WTC11 (cell line): Measurements from ENCODE around the gene SLC12A8. TPM values are rescaled to one million over a fixed set of nuclear protein-coding genes. Genes with fewer than 3 reads are reported as not detected.

Experiments used
- ATAC-seq: fragments of 200-7000 bp; cut with Tn5 transposase; 2 replicates; pipeline ENCODE4 v1.10.0; 2021; ENCODE audit warnings: mild to moderate bottlenecking, moderate library complexity
- CTCF ChIA-PET: fragments of 300-600 bp; sonication (Branson Sonifier 250); formaldehyde crosslinking; loops from one replicate; lab custom pipeline; 2021; ENCODE audit warnings: antibody characterized with exemption; lab: Charles Lee
- POLR2A ChIA-PET: fragments of 350-600 bp; sonication (Branson Sonifier 250); formaldehyde crosslinking; loops from one replicate; lab custom pipeline; 2021; ENCODE audit warnings: antibody characterized with exemption; lab: Charles Lee
- DNase-seq: peaks from one replicate; pipeline ENCODE4 v3.0.0; 2021; ENCODE audit warnings: low spot score
- H3K27ac Mint-ChIP-seq: 2 replicates; pipeline ENCODE4 v1.8.0; 2021; ENCODE audit warnings: mixed read lengths
- H3K27me3 Mint-ChIP-seq: 2 replicates; pipeline ENCODE4 v1.8.0; 2021; ENCODE audit warnings: low read depth, mild to moderate bottlenecking, moderate library complexity, mixed read lengths
- H3K36me3 Mint-ChIP-seq: 2 replicates; pipeline ENCODE4 v1.8.0; 2021; ENCODE audit warnings: mixed read lengths
- H3K4me1 Mint-ChIP-seq: 2 replicates; pipeline ENCODE4 v1.8.0; 2022; ENCODE audit warnings: mixed read lengths
- H3K4me3 Mint-ChIP-seq: 2 replicates; pipeline ENCODE4 v1.8.0; 2021; ENCODE audit warnings: mild to moderate bottlenecking, moderate library complexity, mixed read lengths
- H3K9me3 Mint-ChIP-seq: 2 replicates; pipeline ENCODE4 v1.8.0; 2021; ENCODE audit warnings: mixed read lengths
- ATF1 ChIP-seq: sonication (generic); formaldehyde crosslinking; IDR thresholded peaks from 2 replicates; pipeline ENCODE4 v1.8.1; 2023; ENCODE audit warnings: mild to moderate bottlenecking, moderate library complexity, missing genetic modification reagents
- JAZF1 ChIP-seq: fragments of 250-450 bp; sonication (Bioruptor Pico); IDR thresholded peaks from 2 replicates; pipeline ENCODE4 v1.9.0; 2021; ENCODE audit warnings: moderate library complexity, mild to moderate bottlenecking, inconsistent platforms
- KAT7 ChIP-seq: sonication (generic); formaldehyde crosslinking; IDR thresholded peaks from 2 replicates; pipeline ENCODE4 v1.8.1; 2023; ENCODE audit warnings: missing genetic modification reagents, mild to moderate bottlenecking, borderline replicate concordance
- NFYB ChIP-seq: sonication (generic); formaldehyde crosslinking; conservative IDR thresholded peaks from 2 replicates; pipeline ENCODE4 v1.8.0; 2022; ENCODE audit warnings: low read depth, missing genetic modification reagents
- OVOL2 ChIP-seq: fragments of 250-450 bp; sonication (Bioruptor Pico); IDR thresholded peaks from 2 replicates; pipeline ENCODE4 v1.9.0; 2021; ENCODE audit warnings: mild to moderate bottlenecking, borderline replicate concordance
- PRDM15 ChIP-seq: sonication (generic); formaldehyde crosslinking; IDR thresholded peaks from 2 replicates; pipeline ENCODE4 v1.8.0; 2022; ENCODE audit warnings: missing genetic modification reagents
- RELA ChIP-seq: sonication (generic); formaldehyde crosslinking; IDR thresholded peaks from 2 replicates; pipeline ENCODE4 v1.8.1; 2022; ENCODE audit warnings: missing genetic modification reagents, mild to moderate bottlenecking, borderline replicate concordance
- TEAD1 ChIP-seq: sonication (generic); formaldehyde crosslinking; IDR thresholded peaks from 2 replicates; pipeline ENCODE4 v1.8.0; 2022; ENCODE audit warnings: mild to moderate bottlenecking, missing genetic modification reagents
- ZNF138 ChIP-seq: sonication (generic); formaldehyde crosslinking; conservative IDR thresholded peaks from 2 replicates; pipeline ENCODE4 v1.8.1; 2022; ENCODE audit warnings: mild to moderate bottlenecking, moderate library complexity, missing genetic modification reagents
- ZNF281 ChIP-seq: sonication (generic); formaldehyde crosslinking; IDR thresholded peaks from 2 replicates; pipeline ENCODE4 v1.8.0; 2023; ENCODE audit warnings: mild to moderate bottlenecking, missing genetic modification reagents
- ZNF423 ChIP-seq: fragments of 250-450 bp; sonication (Bioruptor Pico); IDR thresholded peaks from 2 replicates; pipeline ENCODE4 v2.1.2; 2022; ENCODE audit warnings: mild to moderate bottlenecking, moderate library complexity
- ZNF512 ChIP-seq: sonication (generic); formaldehyde crosslinking; IDR thresholded peaks from 2 replicates; pipeline ENCODE4 v1.8.1; 2022; ENCODE audit warnings: missing genetic modification reagents, borderline replicate concordance
- total RNA-seq: library from RNA; stranded (reverse); gene quantifications from 3 replicates; pipeline ENCODE4 v1.2.3, GENCODE V29; 2021
- TF ChIP-seq, protein P1 (sequence below): sonication (generic); formaldehyde crosslinking; IDR thresholded peaks from 2 replicates; pipeline ENCODE4 v1.8.1; 2023; ENCODE audit warnings: mild to moderate bottlenecking, missing genetic modification reagents, moderate library complexity
- TF ChIP-seq, protein P2 (sequence below): sonication (generic); formaldehyde crosslinking; IDR thresholded peaks from 2 replicates; pipeline ENCODE4 v1.8.1; 2023; ENCODE audit warnings: mild to moderate bottlenecking, missing genetic modification reagents
- TF ChIP-seq, protein P3 (sequence below): fragments of 250-450 bp; sonication (Bioruptor Pico); IDR thresholded peaks from 2 replicates; pipeline ENCODE4 v1.9.0; 2021; ENCODE audit warnings: mild to moderate bottlenecking
- TF ChIP-seq, protein P4 (sequence below): sonication (generic); formaldehyde crosslinking; IDR thresholded peaks from 2 replicates; pipeline ENCODE4 v1.8.1; 2022; ENCODE audit warnings: mild to moderate bottlenecking, missing genetic modification reagents, moderate library complexity, borderline replicate concordance
- TF ChIP-seq, protein P5 (sequence below): fragments of 250-450 bp; sonication (Bioruptor Pico); IDR thresholded peaks from 2 replicates; pipeline ENCODE4 v2.1.2; 2022; ENCODE audit warnings: mild to moderate bottlenecking, moderate library complexity

The SLC12A8 gene
- total RNA-seq, 1 experiment from 2014 or later: 9.1 TPM

GRCh38 chr3:125104639-125105038 lies 107.9 kb downstream of the SLC12A8 start:
- Mint-ChIP-seq H3K36me3 (peaks cover 5% of the 10 kb centered on the region), H3K27ac (no peak overlapping the region), H3K27me3 (no peaks in the 10 kb centered on the region), H3K4me1 (peaks cover 8% of the 10 kb centered on the region), H3K4me3 (no peak overlapping the region), H3K9me3 (peaks cover 3% of the 10 kb centered on the region; the same call in 1 of the 2 replicates)
- ChIA-PET CTCF (no interaction called here), POLR2A (interaction anchor here (0.6 kb wide), 1 partner anchor 254 kb away, joined by 3 read pairs; no protein-coding TSS in a partner anchor)
- ATAC-seq: no peak
- no peak for DNase-seq
- TF ChIP-seq ZNF512 (CRISPR knock-in tag) (no peak), ZNF281 (no peak), ATF1 (CRISPR knock-in tag) (no peak), ZNF423 (CRISPR knock-in tag) (no peak)
- TF ChIP-seq, protein P1, sequence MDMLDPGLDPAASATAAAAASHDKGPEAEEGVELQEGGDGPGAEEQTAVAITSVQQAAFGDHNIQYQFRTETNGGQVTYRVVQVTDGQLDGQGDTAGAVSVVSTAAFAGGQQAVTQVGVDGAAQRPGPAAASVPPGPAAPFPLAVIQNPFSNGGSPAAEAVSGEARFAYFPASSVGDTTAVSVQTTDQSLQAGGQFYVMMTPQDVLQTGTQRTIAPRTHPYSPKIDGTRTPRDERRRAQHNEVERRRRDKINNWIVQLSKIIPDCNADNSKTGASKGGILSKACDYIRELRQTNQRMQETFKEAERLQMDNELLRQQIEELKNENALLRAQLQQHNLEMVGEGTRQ: no peak
- TF ChIP-seq, protein P2, sequence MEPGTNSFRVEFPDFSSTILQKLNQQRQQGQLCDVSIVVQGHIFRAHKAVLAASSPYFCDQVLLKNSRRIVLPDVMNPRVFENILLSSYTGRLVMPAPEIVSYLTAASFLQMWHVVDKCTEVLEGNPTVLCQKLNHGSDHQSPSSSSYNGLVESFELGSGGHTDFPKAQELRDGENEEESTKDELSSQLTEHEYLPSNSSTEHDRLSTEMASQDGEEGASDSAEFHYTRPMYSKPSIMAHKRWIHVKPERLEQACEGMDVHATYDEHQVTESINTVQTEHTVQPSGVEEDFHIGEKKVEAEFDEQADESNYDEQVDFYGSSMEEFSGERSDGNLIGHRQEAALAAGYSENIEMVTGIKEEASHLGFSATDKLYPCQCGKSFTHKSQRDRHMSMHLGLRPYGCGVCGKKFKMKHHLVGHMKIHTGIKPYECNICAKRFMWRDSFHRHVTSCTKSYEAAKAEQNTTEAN (CRISPR knock-in tag): no peak

GRCh38 chr3:125103406-125103805 lies 109.1 kb downstream of the SLC12A8 start:
- peaks cover 5% of the 10 kb centered on the region for H3K4me1 Mint-ChIP-seq
- H3K4me3 Mint-ChIP-seq: no peak overlapping the region
- ChIA-PET POLR2A (no interaction called here), CTCF (interaction anchor here (0.7 kb wide), 1 partner anchor 25 kb away, joined by 3 read pairs; no protein-coding TSS in a partner anchor)
- TF ChIP-seq, protein P1: no peak
- TF ChIP-seq, protein P3, sequence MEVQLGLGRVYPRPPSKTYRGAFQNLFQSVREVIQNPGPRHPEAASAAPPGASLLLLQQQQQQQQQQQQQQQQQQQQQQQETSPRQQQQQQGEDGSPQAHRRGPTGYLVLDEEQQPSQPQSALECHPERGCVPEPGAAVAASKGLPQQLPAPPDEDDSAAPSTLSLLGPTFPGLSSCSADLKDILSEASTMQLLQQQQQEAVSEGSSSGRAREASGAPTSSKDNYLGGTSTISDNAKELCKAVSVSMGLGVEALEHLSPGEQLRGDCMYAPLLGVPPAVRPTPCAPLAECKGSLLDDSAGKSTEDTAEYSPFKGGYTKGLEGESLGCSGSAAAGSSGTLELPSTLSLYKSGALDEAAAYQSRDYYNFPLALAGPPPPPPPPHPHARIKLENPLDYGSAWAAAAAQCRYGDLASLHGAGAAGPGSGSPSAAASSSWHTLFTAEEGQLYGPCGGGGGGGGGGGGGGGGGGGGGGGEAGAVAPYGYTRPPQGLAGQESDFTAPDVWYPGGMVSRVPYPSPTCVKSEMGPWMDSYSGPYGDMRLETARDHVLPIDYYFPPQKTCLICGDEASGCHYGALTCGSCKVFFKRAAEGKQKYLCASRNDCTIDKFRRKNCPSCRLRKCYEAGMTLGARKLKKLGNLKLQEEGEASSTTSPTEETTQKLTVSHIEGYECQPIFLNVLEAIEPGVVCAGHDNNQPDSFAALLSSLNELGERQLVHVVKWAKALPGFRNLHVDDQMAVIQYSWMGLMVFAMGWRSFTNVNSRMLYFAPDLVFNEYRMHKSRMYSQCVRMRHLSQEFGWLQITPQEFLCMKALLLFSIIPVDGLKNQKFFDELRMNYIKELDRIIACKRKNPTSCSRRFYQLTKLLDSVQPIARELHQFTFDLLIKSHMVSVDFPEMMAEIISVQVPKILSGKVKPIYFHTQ (CRISPR knock-in tag): no peak
- TF ChIP-seq, protein P4, sequence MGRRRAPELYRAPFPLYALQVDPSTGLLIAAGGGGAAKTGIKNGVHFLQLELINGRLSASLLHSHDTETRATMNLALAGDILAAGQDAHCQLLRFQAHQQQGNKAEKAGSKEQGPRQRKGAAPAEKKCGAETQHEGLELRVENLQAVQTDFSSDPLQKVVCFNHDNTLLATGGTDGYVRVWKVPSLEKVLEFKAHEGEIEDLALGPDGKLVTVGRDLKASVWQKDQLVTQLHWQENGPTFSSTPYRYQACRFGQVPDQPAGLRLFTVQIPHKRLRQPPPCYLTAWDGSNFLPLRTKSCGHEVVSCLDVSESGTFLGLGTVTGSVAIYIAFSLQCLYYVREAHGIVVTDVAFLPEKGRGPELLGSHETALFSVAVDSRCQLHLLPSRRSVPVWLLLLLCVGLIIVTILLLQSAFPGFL (CRISPR knock-in tag): no peak
- TF ChIP-seq KAT7 (CRISPR knock-in tag) (no peak), ZNF138 (CRISPR knock-in tag) (no peak), OVOL2 (CRISPR knock-in tag) (no peak), RELA (CRISPR knock-in tag) (no peak), PRDM15 (CRISPR knock-in tag) (no peak), TEAD1 (no peak), NFYB (CRISPR knock-in tag) (no peak), JAZF1 (no peak)
- TF ChIP-seq, protein P5, sequence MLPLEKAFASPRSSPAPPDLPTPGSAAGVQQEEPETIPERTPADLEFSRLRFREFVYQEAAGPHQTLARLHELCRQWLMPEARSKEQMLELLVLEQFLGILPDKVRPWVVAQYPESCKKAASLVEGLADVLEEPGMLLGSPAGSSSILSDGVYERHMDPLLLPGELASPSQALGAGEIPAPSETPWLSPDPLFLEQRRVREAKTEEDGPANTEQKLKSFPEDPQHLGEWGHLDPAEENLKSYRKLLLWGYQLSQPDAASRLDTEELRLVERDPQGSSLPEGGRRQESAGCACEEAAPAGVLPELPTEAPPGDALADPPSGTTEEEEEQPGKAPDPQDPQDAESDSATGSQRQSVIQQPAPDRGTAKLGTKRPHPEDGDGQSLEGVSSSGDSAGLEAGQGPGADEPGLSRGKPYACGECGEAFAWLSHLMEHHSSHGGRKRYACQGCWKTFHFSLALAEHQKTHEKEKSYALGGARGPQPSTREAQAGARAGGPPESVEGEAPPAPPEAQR: no peak
- no peak overlapping the region for H3K27ac Mint-ChIP-seq
- DNase-seq (no peak), ATAC-seq (no peak)
- no peaks in the 10 kb centered on the region for H3K27me3 Mint-ChIP-seq
- H3K36me3 Mint-ChIP-seq: peaks cover 5% of the 10 kb centered on the region
- H3K9me3 Mint-ChIP-seq: peaks cover 3% of the 10 kb centered on the region; the same call in 1 of the 2 replicates
